HepG2 (cell line): Measurements from ENCODE around the gene GPALPP1. TPM values are rescaled to one million over a fixed set of nuclear protein-coding genes. Genes with fewer than 3 reads are reported as not detected.

Experiments
- ARID2 ChIP-seq: sonication (generic); formaldehyde crosslinking; IDR thresholded peaks from 2 replicates; pipeline ENCODE4 v1.8.1; 2022; ENCODE audit warnings: mild to moderate bottlenecking, missing genetic modification reagents, borderline replicate concordance
- CEBPB ChIP-seq: IDR thresholded peaks from 2 replicates; pipeline ENCODE4 v1.6.1; 2011; ENCODE audit warnings: low read depth, low read length, improper control_type of control experiment, borderline replicate concordance
- JUNB ChIP-seq: sonication (generic); formaldehyde crosslinking; IDR thresholded peaks from 2 replicates; pipeline ENCODE4 v1.8.0; 2022; ENCODE audit warnings: missing genetic modification reagents, mild to moderate bottlenecking, borderline replicate concordance
- MIXL1 ChIP-seq: IDR thresholded peaks from 2 replicates; pipeline ENCODE4 v1.6.1; 2016
- MTA3 ChIP-seq: sonication (generic); formaldehyde crosslinking; IDR thresholded peaks from 2 replicates; pipeline ENCODE4 v1.4.0; 2020; ENCODE audit warnings: missing genetic modification reagents
- NONO ChIP-seq, 2 experiments: fragments of 450-650 bp in 1 of 2; sonication (generic) in 1 of 2; formaldehyde crosslinking in 1 of 2; IDR thresholded peaks in 1 of 2; conservative IDR thresholded peaks in 1 of 2; 2 replicates each; pipeline versions ENCODE4 v1.6.1 to v1.8.0; 2017 to 2022; ENCODE audit warnings: mild to moderate bottlenecking in 1 of 2, missing genetic modification reagents in 1 of 2, moderate library complexity in 1 of 2
- NR0B2 ChIP-seq: sonication (generic); formaldehyde crosslinking; IDR thresholded peaks from 2 replicates; pipeline ENCODE4 v1.4.0; 2020; ENCODE audit warnings: mild to moderate bottlenecking, missing genetic modification reagents
- POLR2AphosphoS2 ChIP-seq: IDR thresholded peaks from 2 replicates; pipeline ENCODE4 v1.6.1; 2011; ENCODE audit warnings: low read depth, low read length, improper control_type of control experiment
- RBAK ChIP-seq: sonication (generic); formaldehyde crosslinking; IDR thresholded peaks from 2 replicates; pipeline ENCODE4 v1.5.1; 2020; ENCODE audit warnings: mild to moderate bottlenecking, missing genetic modification reagents
- SALL1 ChIP-seq: sonication (generic); formaldehyde crosslinking; IDR thresholded peaks from 2 replicates; pipeline ENCODE4 v1.8.0; 2022; ENCODE audit warnings: mild to moderate bottlenecking, missing genetic modification reagents
- ZBTB39 ChIP-seq: sonication (generic); formaldehyde crosslinking; IDR thresholded peaks from 2 replicates; pipeline ENCODE4 v1.5.0; 2020; ENCODE audit warnings: missing genetic modification reagents
- ZNF160 ChIP-seq: sonication (generic); formaldehyde crosslinking; IDR thresholded peaks from 2 replicates; pipeline ENCODE4 v1.8.0; 2022; ENCODE audit warnings: mild to moderate bottlenecking, inconsistent platforms, missing genetic modification reagents
- ZNF263 ChIP-seq: sonication (generic); formaldehyde crosslinking; IDR thresholded peaks from 2 replicates; pipeline ENCODE4 v1.4.0; 2020; ENCODE audit warnings: missing genetic modification reagents
- ZNF326 ChIP-seq: sonication (generic); formaldehyde crosslinking; IDR thresholded peaks from 2 replicates; pipeline ENCODE4 v1.4.0; 2020; ENCODE audit warnings: missing genetic modification reagents, borderline replicate concordance
- ZNF407 ChIP-seq: sonication (generic); formaldehyde crosslinking; IDR thresholded peaks from one replicate; pipeline ENCODE4 v1.5.1; 2020; ENCODE audit warnings: mild to moderate bottlenecking, missing genetic modification reagents; ENCODE audit errors: not compliant biosample characterization
- ZNF510 ChIP-seq: sonication (generic); formaldehyde crosslinking; IDR thresholded peaks from 2 replicates; pipeline ENCODE4 v1.4.0; 2020; ENCODE audit warnings: low read depth, mild to moderate bottlenecking, missing genetic modification reagents
- ZNF672 ChIP-seq: sonication (generic); formaldehyde crosslinking; IDR thresholded peaks from 2 replicates; pipeline ENCODE4 v1.8.1; 2022; ENCODE audit warnings: missing genetic modification reagents
- ZZZ3 ChIP-seq: sonication (generic); formaldehyde crosslinking; IDR thresholded peaks from 2 replicates; pipeline ENCODE4 v1.4.0; 2020; ENCODE audit warnings: missing genetic modification reagents, mild to moderate bottlenecking, borderline replicate concordance
- polyA plus RNA-seq, 8 experiments: library from polyadenylated mRNA; depleted of rRNA in 3 of 8; stranded (reverse) in 7 of 8; unstranded in 1 of 8; fragments of >200 nt; fragmentation: Illumina TruSeq in 4 of 8; extraction: Trizol in 4 of 8; gene quantifications; 2 replicates each; pipeline versions ENCODE4 v1.2.1 to v1.2.3, GENCODE V29; 2011 to 2016; ENCODE audit warnings: low read depth in 4 of 8, missing spikeins in 1 of 8, mixed read lengths in 1 of 8; ENCODE audit not compliant: insufficient read depth in 1 of 8
- total RNA-seq, 5 experiments: library from RNA; depleted of rRNA; stranded (reverse); fragments of >200 nt; fragmentation: Illumina TruSeq; extraction: Trizol; gene quantifications; 2 replicates each; pipeline ENCODE4 v1.2.3, GENCODE V29; 2016; ENCODE audit warnings: low read depth in 1 of 5

GPALPP1 gene
- total and polyA plus RNA-seq, 2 of the 13 experiments (the other 11 are each of a cell fraction or from before 2014, with no cell fraction given) = 12.1 to 23.1 TPM

GRCh38 chr13:44989071-44989889, at the start of gene GPALPP1, which contains the start of gene NUFIP1 (continued):
- TF ChIP-seq ZNF263 (CRISPR knock-in tag) = 0 out of 2 replicates have a peak, but pooled peaks have one; percentile 24
- TF ChIP-seq ZNF326 (CRISPR knock-in tag) = no peak
- TF ChIP-seq NONO (IDR thresholded peaks at IDR 0.05) = no peak
- peak; percentile 69 for TF ChIP-seq NONO (CRISPR knock-in tag; conservative IDR thresholded peaks at IDR 0.05)
- TF ChIP-seq ZBTB39 = no peak
- TF ChIP-seq ZNF407 (CRISPR knock-in tag) = peak; percentile 49
- TF ChIP-seq ZNF672 (CRISPR knock-in tag) = no peak
- TF ChIP-seq POLR2AphosphoS2 = no peak
- no peak for TF ChIP-seq RBAK (CRISPR knock-in tag)
- TF ChIP-seq MTA3 (CRISPR knock-in tag) = no peak
- peak; percentile 89 for TF ChIP-seq SALL1 (CRISPR knock-in tag)
- peak; percentile 92 for TF ChIP-seq ZZZ3 (CRISPR knock-in tag)
- TF ChIP-seq JUNB = no peak
- TF ChIP-seq ZNF510 = peak; percentile 84; the same call in 1 of the 2 replicates
- 0 out of 2 replicates have a peak, but pooled peaks have one; percentile 21 for TF ChIP-seq ZNF160 (CRISPR knock-in tag)
- peak; percentile 30; the same call in 1 of the 2 replicates for TF ChIP-seq CEBPB
- peak; percentile 83; the same call in 1 of the 2 replicates for TF ChIP-seq NR0B2
- TF ChIP-seq MIXL1 (CRISPR knock-in tag) = peak; percentile 54; the same call in 1 of the 2 replicates
- TF ChIP-seq ARID2 (CRISPR knock-in tag) = peak; percentile 94
